Skeletal muscle satellite cell (primary cell): ENCODE results near the gene SAMD11.
"Not testable (repeated sequence)": the region's sequence is repeated elsewhere in the genome, so short reads cannot be mapped to it uniquely, and the experiment has no call there.

Experiments
- H3K27me3 ChIP-seq: 2 replicates; pipeline ENCODE4 v1.7.0; 2013; ENCODE audit warnings: low read length; ENCODE audit not compliant: control insufficient read depth, insufficient read depth
- H3K36me3 ChIP-seq: 2 replicates; pipeline ENCODE4 v1.7.0; 2013; ENCODE audit warnings: mild to moderate bottlenecking, control low read depth, low read length; ENCODE audit not compliant: insufficient read depth
- H3K4me1 ChIP-seq: 2 replicates; pipeline ENCODE4 v1.7.0; 2013; ENCODE audit warnings: low read length; ENCODE audit not compliant: control insufficient read depth, insufficient read depth
- H3K4me2 ChIP-seq: 2 replicates; pipeline ENCODE4 v1.7.0; 2013; ENCODE audit warnings: mild to moderate bottlenecking, low read length
- H3K4me3 ChIP-seq: 2 replicates; pipeline ENCODE4 v1.7.0; 2013; ENCODE audit warnings: low read length
- H3K9ac ChIP-seq: 2 replicates; pipeline ENCODE4 v1.7.0; 2013; ENCODE audit warnings: mild to moderate bottlenecking, low read depth, low read length, moderate library complexity
- H3K9me3 ChIP-seq: replicated peaks from 2 replicates; pipeline ENCODE4 v1.7.0; 2013; ENCODE audit warnings: mild to moderate bottlenecking, control low read depth, low read length

SAMD11 gene

GRCh38 chr1:945688-946556, 22.2 kb downstream of the SAMD11 start:
- Histone ChIP-seq H3K4me2 (no peak overlapping the region), H3K4me1 (peaks cover 38% of the 10 kb centered on the region), H3K9me3 (no peaks in the 10 kb centered on the region), H3K27me3 (no peaks in the 10 kb centered on the region), H3K9ac (no peak overlapping the region), H3K36me3 (peaks cover 60% of the 10 kb centered on the region), H3K4me3 (no peak overlapping the region)

DNA sequence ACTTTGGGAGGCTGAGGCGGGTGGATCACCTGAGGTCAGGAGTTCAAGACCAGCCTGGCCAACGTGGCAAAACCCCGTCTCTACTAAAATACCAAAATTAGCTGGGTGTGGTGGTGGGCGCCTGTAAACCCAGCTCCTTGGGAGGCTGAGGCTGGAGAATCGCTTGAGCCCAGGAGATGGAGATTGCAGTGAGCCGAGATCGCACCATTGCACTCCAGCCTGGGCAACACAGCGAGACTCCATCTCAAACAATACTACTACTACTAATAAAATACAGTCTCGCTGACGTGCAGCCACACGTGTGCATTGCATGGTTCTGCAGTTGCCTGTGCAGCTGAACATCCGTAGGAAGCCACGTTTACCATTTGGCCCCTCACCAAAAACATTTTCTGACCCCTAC, 23.1 kb downstream of the SAMD11 start:
- Histone ChIP-seq H3K4me1 (peaks cover 32% of the 10 kb centered on the region), H3K36me3 (peaks cover 65% of the 10 kb centered on the region)
- not testable (repeated sequence) for H3K4me3 ChIP-seq, H3K9me3 ChIP-seq, H3K9ac ChIP-seq, H3K4me2 ChIP-seq, H3K27me3 ChIP-seq

DNA sequence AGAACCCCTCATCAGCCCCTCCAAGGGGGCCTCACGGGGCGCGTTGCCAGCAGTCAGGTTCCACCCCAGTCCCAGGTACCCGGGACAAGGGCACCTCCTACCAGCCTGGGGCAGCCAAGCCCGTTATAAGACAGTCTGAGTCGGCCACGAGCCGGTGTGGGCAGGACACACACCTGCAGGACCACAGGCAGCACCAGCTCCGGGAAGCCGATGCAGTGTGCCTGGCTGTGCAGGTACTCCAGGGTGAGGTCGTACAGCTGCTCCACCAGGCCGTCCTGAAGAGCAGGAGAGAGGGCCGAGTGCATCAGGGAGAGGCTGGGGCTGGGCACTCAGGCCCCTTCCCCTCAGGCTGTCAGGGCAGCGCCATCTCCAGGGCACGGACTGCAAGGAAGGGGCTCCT, 24.2 kb downstream of the SAMD11 start:
- Histone ChIP-seq H3K9me3 (no peaks in the 10 kb centered on the region), H3K4me1 (peaks cover 22% of the 10 kb centered on the region), H3K4me3 (no peak overlapping the region), H3K27me3 (no peaks in the 10 kb centered on the region), H3K9ac (no peak overlapping the region), H3K36me3 (peaks cover 74% of the 10 kb centered on the region), H3K4me2 (no peak overlapping the region)

GRCh38 chr1:950268-950667, 26.5 kb downstream of the SAMD11 start:
- H3K4me2 ChIP-seq: no peak overlapping the region
- no peak overlapping the region for H3K9ac ChIP-seq
- H3K9me3 ChIP-seq: no peaks in the 10 kb centered on the region
- H3K36me3 ChIP-seq: peaks cover 85% of the 10 kb centered on the region
- peaks cover under 1% of the 10 kb centered on the region for H3K4me1 ChIP-seq
- no peaks in the 10 kb centered on the region for H3K27me3 ChIP-seq
- H3K4me3 ChIP-seq: no peak overlapping the region

- Histone ChIP-seq H3K9ac (no peak overlapping the region), H3K9me3 (no peaks in the 10 kb centered on the region), H3K27me3 (no peaks in the 10 kb centered on the region), H3K36me3 (peaks cover 88% of the 10 kb centered on the region), H3K4me3 (no peak overlapping the region), H3K4me2 (no peak overlapping the region), H3K4me1 (no peaks in the 10 kb centered on the region)
Observed at GRCh38 chr1:950881-951280, 27.2 kb downstream of the SAMD11 start.

- no peaks in the 10 kb centered on the region for H3K9me3 ChIP-seq
- H3K4me2 ChIP-seq: no peak overlapping the region
- peaks cover 88% of the 10 kb centered on the region for H3K36me3 ChIP-seq
- H3K4me1 ChIP-seq: no peaks in the 10 kb centered on the region
- no peaks in the 10 kb centered on the region for H3K27me3 ChIP-seq
- H3K4me3 ChIP-seq: no peak overlapping the region
- no peak overlapping the region for H3K9ac ChIP-seq
Observed at GRCh38 chr1:951364-951763, 27.6 kb downstream of the SAMD11 start.

DNA sequence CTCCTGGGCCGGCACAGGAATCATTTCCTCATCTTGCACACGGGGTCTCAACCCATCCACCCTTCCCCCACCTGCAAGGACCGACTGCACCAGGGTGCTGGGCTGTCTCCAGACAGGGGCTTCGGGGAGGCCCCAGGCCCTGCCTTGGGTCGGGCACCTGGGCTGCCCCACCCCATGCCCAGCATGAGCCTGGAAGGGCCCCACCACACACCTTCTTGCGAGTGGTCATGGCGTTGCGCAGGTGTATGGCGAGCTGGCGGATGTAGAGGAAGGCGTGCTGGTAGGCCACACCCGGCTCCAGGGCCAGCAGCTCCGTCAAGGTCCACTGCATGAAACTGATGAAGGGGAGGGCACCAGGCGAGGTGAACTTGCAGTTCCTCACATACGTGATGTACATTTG, 28.5 kb downstream of the SAMD11 start:
- H3K4me2 ChIP-seq: no peak overlapping the region
- peaks cover 86% of the 10 kb centered on the region for H3K36me3 ChIP-seq
- no peak overlapping the region for H3K9ac ChIP-seq
- H3K4me1 ChIP-seq: no peaks in the 10 kb centered on the region
- H3K27me3 ChIP-seq: no peaks in the 10 kb centered on the region
- H3K4me3 ChIP-seq: no peak overlapping the region
- no peaks in the 10 kb centered on the region for H3K9me3 ChIP-seq

- H3K36me3 ChIP-seq: peaks cover 82% of the 10 kb centered on the region
Observed at GRCh38 chr1:952603-953002, 28.9 kb downstream of the SAMD11 start.

GRCh38 chr1:953524-954320, 30.0 kb downstream of the SAMD11 start:
- Histone ChIP-seq H3K27me3 (no peaks in the 10 kb centered on the region), H3K36me3 (peaks cover 72% of the 10 kb centered on the region), H3K4me2 (no peak overlapping the region), H3K4me1 (peaks cover 5% of the 10 kb centered on the region), H3K4me3 (no peak overlapping the region), H3K9ac (no peak overlapping the region), H3K9me3 (no peaks in the 10 kb centered on the region)

More at GRCh38 chr1:952603-953002, 28.9 kb downstream of the SAMD11 start:
- Histone ChIP-seq H3K4me2 (no peak overlapping the region), H3K9ac (no peak overlapping the region), H3K27me3 (no peaks in the 10 kb centered on the region), H3K9me3 (no peaks in the 10 kb centered on the region), H3K4me1 (peaks cover 2% of the 10 kb centered on the region), H3K4me3 (no peak overlapping the region)

GRCh38 chr1:954927-955326, 31.2 kb downstream of the SAMD11 start:
- no peaks in the 10 kb centered on the region for H3K27me3 ChIP-seq
- H3K9ac ChIP-seq: no peak overlapping the region
- H3K4me1 ChIP-seq: peaks cover 5% of the 10 kb centered on the region
- H3K9me3 ChIP-seq: no peaks in the 10 kb centered on the region
- no peak overlapping the region for H3K4me2 ChIP-seq
- H3K36me3 ChIP-seq: peaks cover 61% of the 10 kb centered on the region
- H3K4me3 ChIP-seq: no peak overlapping the region

GRCh38 chr1:955474-955873, 31.8 kb downstream of the SAMD11 start:
- peaks cover 56% of the 10 kb centered on the region for H3K36me3 ChIP-seq
- H3K9me3 ChIP-seq: no peaks in the 10 kb centered on the region
- H3K4me1 ChIP-seq: peaks cover 5% of the 10 kb centered on the region
- no peak overlapping the region for H3K4me3 ChIP-seq
- no peaks in the 10 kb centered on the region for H3K27me3 ChIP-seq
- H3K9ac ChIP-seq: no peak overlapping the region
- no peak overlapping the region for H3K4me2 ChIP-seq
